ENCODE data around the gene TMEM61.
"Not testable (repeated sequence)": the region's sequence is repeated elsewhere in the genome, so short reads cannot be mapped to it uniquely, and the experiment has no call there.

Gene TMEM61

DNA sequence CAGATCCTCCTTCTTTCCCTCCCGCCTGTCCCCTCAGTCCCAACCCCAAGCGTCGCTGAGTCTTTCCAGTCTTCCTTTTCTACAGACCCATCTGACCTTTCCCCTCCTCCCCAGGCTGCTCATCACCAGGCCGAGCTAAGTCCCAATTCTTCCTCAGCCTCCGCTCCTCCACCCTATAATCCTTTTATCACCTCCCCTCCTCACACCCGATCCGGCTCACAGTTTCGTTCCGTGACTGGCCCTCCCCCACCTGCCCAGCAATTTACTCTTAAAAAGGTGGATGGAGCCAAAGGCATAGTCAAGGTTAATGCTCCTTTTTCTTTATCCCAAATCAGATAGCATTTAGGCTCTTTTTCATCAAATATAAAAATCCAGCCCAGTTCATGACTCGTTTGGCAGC, 43.7 kb downstream of the TMEM61 start:
- not testable (repeated sequence) for H3K4me3 Mint-ChIP-seq; H3K27me3 Mint-ChIP-seq; H3K27ac Mint-ChIP-seq; H3K36me3 Mint-ChIP-seq (ENCODE audit: low read depth); H3K9me3 Mint-ChIP-seq; H3K4me1 Mint-ChIP-seq (ENCODE audit: low read depth)

DNA sequence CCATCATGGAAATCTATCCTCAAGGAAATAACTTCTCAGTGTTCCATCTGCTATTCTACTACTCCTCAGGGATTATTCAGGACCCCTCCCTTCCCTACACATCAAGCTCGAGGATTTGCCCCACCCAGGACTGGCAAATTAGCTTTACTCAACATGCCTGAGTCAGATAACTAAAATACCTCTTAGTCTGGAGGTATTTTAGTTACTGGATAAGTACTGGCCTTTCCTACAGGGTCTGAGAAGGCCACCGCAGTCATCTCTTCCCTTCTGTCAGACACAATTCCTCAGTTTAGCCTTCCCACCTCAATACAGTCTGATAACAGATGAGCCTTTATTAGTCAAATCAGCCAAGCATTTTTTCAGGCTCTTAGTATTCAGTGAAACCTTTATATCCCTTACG, 46.3 kb downstream of the TMEM61 start:
- H3K36me3 Mint-ChIP-seq (ENCODE audit: low read depth); H3K27me3 Mint-ChIP-seq; H3K4me1 Mint-ChIP-seq (ENCODE audit: low read depth); H3K4me3 Mint-ChIP-seq; H3K27ac Mint-ChIP-seq; H3K9me3 Mint-ChIP-seq: not testable (repeated sequence)

DNA sequence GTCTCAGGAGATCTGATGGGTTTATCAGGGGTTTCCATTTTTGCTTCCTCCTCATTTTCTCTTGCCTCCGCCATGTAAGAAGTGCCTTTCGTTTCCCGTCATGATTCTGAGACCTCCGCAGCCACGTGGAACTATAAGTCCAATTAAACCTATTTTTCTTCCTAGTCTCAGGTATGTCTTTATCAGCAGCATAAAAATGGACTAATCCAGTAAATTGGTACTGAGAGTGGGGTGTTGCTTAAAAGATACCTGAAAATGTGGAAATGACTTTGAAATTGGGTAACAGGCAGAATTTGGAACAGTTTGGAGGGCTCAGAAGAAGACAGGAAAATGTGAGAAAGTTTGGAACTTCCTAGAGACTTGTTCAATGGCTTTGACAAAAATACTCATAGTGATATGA, 50.7 kb downstream of the TMEM61 start:
- H3K9me3 Mint-ChIP-seq; H3K36me3 Mint-ChIP-seq (ENCODE audit: low read depth); H3K4me1 Mint-ChIP-seq (ENCODE audit: low read depth); H3K27ac Mint-ChIP-seq; H3K4me3 Mint-ChIP-seq: not testable (repeated sequence)
- peaks cover 29% of the 10 kb centered on the region for H3K27me3 Mint-ChIP-seq

DNA sequence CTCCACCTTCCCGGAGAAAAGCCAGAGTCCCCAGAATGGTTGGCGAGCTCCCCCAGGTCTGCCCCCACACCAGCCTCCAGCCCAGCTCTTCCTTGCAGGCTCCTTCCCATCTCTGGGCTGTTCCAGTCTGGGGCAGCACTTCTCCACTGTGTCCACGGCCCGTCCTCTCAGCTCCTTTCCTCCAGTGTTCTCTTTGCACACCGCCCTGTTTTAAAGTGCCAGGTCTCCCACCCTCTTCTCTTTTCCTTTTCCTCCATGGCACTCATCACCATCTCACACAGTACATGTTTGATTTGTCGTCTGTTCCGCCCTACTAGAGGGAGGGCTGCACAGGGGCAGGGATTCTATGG, 52.8 kb downstream of the TMEM61 start:
- Mint-ChIP-seq H3K4me3 (no peak overlapping the region), H3K27ac (no peak overlapping the region), H3K9me3 (no peaks in the 10 kb centered on the region), H3K27me3 (peaks cover 49% of the 10 kb centered on the region), H3K36me3 (ENCODE audit: low read depth) (no peaks in the 10 kb centered on the region), H3K4me1 (ENCODE audit: low read depth) (no peaks in the 10 kb centered on the region)

DNA sequence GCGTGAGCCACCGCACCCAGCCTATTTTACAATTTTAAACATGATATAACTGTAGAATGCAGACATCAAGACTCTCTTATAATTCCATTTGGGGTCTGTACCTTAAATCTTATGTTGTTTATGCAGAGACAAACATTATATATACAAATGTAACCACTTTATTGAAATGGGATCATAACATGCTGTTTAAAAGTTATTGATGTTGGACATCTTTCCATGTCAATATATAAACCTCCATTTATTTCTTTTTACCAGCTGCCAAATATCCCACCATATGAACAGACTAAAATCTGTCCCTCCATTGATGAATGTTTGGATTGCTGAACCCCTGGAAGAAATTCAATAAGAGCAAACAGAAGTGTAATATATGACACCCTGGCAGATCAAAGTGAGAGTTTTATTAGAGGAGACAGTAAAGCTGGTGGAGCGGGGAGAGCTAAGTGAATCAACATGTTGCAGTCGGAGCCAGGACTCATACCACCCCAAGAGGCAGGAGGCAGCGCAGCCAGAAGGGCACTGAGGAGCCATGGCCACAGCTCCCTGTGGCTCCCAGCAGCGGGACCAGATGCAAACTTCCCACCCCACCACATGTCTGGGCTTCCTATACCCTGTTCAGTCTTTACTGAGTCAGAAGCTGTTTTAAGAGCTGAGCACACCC, 54.2 kb downstream of the TMEM61 start:
- no peak overlapping the region for H3K4me3 Mint-ChIP-seq
- H3K36me3 Mint-ChIP-seq (ENCODE audit: low read depth) = no peaks in the 10 kb centered on the region
- H3K27me3 Mint-ChIP-seq = peaks cover 62% of the 10 kb centered on the region
- H3K27ac Mint-ChIP-seq = no peak overlapping the region
- H3K9me3 Mint-ChIP-seq = no peaks in the 10 kb centered on the region
- H3K4me1 Mint-ChIP-seq (ENCODE audit: low read depth) = no peaks in the 10 kb centered on the region

DNA sequence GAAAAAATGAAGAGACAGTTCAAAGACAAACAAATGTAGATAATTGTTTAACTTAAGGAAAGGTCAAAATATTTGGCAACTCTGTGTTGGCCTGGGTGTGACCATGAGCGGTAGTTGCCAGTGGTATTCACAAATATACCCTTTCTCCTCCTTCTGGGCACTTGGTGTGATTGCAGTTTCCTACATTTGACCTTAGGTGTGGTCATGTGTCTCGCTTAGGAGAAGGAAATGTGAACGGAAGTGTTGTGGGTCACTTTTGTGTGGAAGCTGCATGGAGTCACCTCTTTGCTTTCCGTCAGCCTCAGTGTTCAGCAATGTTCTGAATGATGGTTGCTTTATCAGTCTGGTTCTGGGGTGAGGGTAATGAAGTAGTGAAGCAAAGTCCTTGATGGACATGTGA, 55.5 kb downstream of the TMEM61 start:
- Mint-ChIP-seq H3K4me1 (ENCODE audit: low read depth) (no peaks in the 10 kb centered on the region), H3K4me3 (no peak overlapping the region), H3K36me3 (ENCODE audit: low read depth) (no peaks in the 10 kb centered on the region), H3K27ac (no peak overlapping the region), H3K9me3 (no peaks in the 10 kb centered on the region), H3K27me3 (peaks cover 72% of the 10 kb centered on the region)

DNA sequence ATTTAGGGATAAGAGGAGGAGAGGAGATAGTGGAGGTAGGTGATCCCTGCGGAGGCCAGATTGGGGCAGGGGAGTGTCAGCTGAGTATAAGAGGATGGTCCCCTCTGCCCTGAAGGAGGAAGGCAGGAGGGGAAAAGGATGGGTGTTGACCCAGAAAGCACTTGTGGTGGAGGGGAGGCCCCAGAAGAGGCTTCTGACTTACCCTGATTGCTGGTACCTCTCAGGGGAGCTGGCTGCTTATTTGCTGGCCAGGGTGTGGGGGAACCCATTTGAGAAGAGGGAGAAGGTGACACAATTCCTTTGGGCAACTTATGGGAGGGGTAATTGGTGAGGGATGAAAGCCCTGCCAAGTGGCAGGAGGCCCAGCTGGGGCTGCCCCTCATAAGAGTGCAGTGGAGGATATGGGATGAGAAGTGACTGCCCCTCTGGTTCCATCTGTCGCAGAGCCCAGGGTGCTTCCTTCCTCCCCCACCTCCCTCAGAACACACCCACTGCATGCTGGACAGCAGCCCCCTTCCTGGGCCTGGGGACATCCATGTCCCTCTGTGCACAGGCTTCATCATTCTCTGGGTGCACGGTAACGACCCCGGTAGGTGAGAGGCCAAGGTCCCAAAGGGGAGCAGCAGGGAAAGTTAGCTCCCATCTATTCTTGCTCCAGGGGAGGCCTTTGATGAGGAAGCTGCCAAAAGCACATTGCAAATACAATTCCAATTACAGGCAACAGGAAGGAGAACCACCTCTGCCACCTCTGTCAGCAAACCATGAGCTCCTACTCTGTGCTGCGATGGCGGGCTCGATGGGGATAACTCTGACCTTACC, 57.5 kb downstream of the TMEM61 start:
- Mint-ChIP-seq H3K4me1 (ENCODE audit: low read depth) (no peaks in the 10 kb centered on the region), H3K27ac (no peak overlapping the region), H3K9me3 (no peaks in the 10 kb centered on the region), H3K36me3 (ENCODE audit: low read depth) (no peaks in the 10 kb centered on the region), H3K4me3 (no peak overlapping the region), H3K27me3 (peaks cover 83% of the 10 kb centered on the region)

DNA sequence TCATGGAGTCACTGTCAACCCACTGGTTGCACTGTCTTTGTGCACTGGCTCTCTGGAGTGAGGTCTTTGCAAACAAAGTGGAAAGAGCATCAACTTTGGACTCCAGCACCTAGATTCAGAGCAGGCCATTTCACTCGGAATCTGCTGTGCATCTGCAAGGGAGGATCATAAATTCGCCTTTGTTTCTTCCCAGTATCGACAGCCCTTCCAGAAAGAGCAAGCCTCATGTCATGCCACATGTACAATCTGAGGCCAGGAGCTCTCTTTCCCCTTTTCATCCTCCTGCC, 58.1 kb downstream of the TMEM61 start:
- Mint-ChIP-seq H3K27ac (no peak overlapping the region), H3K4me1 (ENCODE audit: low read depth) (no peaks in the 10 kb centered on the region), H3K9me3 (no peaks in the 10 kb centered on the region), H3K4me3 (no peak overlapping the region), H3K27me3 (peaks cover 78% of the 10 kb centered on the region), H3K36me3 (ENCODE audit: low read depth) (no peaks in the 10 kb centered on the region)

DNA sequence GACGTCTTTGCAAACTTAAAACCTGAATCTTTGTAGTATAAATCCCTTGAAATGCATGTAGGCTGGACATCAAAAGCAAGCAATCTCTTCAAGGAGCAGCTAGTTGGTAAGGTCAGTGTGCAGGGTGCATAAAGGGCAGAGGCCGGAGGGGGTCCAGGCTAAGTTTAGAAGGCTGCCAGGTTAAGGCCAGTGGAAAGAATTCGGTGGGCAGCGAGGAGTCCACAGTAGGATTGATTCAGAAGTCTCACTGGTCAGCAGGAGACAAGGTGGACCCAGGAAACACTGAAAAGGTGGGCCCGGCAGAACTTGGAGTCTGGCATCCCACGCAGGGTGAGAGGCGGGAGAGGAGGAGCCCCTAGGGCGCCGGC, 58.5 kb downstream of the TMEM61 start:
- H3K27ac Mint-ChIP-seq = no peak overlapping the region
- H3K27me3 Mint-ChIP-seq = peaks cover 75% of the 10 kb centered on the region
- no peaks in the 10 kb centered on the region for H3K36me3 Mint-ChIP-seq (ENCODE audit: low read depth)
- no peaks in the 10 kb centered on the region for H3K4me1 Mint-ChIP-seq (ENCODE audit: low read depth)
- H3K9me3 Mint-ChIP-seq = no peaks in the 10 kb centered on the region
- H3K4me3 Mint-ChIP-seq = no peak overlapping the region

DNA sequence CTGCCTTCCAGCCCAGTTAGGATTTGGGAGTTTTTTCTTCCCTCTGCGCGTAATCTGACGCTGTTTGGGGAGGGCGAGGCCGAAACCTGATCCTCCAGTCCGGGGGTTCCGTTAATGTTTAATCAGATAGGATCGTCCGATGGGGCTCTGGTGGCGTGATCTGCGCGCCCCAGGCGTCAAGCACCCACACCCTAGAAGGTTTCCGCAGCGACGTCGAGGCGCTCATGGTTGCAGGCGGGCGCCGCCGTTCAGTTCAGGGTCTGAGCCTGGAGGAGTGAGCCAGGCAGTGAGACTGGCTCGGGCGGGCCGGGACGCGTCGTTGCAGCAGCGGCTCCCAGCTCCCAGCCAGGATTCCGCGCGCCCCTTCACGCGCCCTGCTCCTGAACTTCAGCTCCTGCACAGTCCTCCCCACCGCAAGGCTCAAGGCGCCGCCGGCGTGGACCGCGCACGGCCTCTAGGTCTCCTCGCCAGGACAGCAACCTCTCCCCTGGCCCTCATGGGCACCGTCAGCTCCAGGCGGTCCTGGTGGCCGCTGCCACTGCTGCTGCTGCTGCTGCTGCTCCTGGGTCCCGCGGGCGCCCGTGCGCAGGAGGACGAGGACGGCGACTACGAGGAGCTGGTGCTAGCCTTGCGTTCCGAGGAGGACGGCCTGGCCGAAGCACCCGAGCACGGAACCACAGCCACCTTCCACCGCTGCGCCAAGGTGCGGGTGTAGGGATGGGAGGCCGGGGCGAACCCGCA, 59.1 kb downstream of the TMEM61 start, which contains the start of gene PCSK9:
PCSK9 (plus strand) TSS at position 207 of the 741 bp plus-strand sequence; CDS start at position 497, 290 bp downstream.
- Mint-ChIP-seq H3K4me3 (no peak within 1 kb of the TSS), H3K27me3 (peaks cover 71% of the 10 kb centered on the region), H3K27ac (no peak within 1 kb of the TSS), H3K9me3 (no peaks in the 10 kb centered on the region), H3K4me1 (ENCODE audit: low read depth) (no peaks in the 10 kb centered on the region), H3K36me3 (ENCODE audit: low read depth) (no peaks in the 10 kb centered on the region)

DNA sequence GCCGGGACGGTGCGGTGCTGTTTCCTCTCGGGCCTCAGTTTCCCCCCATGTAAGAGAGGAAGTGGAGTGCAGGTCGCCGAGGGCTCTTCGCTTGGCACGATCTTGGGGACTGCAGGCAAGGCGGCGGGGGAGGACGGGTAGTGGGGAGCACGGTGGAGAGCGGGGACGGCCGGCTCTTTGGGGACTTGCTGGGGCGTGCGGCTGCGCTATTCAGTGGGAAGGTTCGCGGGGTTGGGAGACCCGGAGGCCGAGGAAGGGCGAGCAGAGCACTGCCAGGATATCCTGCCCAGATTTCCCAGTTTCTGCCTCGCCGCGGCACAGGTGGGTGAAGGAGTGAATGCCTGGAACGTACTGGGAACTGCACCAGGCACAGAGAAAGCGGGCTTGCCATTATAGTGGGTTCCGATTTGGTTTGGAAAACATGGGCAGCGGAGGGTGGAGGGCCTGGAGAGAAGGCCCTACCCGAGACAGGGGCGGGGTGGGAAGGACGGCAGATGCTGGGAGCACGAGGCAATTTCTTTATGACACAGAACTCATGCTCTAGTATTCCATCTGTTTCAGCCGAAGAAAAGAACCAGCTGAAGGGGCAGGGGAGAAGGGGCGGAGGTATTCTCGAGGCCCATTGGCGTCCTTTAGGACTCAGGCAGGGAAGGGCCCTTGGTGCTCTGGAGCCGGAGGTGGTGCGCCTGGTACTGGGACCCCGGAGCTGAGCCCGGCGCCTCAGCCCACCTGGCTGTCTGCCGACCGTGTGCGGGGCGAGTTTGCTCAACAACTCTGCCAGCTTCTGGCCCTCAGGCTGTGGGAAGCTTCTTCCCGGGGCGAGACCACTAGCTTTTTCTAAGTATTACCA, 59.9 kb downstream of the TMEM61 start:
- Mint-ChIP-seq H3K9me3 (no peaks in the 10 kb centered on the region), H3K27me3 (peaks cover 66% of the 10 kb centered on the region), H3K36me3 (ENCODE audit: low read depth) (no peaks in the 10 kb centered on the region), H3K27ac (no peak overlapping the region), H3K4me3 (no peak overlapping the region), H3K4me1 (ENCODE audit: low read depth) (no peaks in the 10 kb centered on the region)

DNA sequence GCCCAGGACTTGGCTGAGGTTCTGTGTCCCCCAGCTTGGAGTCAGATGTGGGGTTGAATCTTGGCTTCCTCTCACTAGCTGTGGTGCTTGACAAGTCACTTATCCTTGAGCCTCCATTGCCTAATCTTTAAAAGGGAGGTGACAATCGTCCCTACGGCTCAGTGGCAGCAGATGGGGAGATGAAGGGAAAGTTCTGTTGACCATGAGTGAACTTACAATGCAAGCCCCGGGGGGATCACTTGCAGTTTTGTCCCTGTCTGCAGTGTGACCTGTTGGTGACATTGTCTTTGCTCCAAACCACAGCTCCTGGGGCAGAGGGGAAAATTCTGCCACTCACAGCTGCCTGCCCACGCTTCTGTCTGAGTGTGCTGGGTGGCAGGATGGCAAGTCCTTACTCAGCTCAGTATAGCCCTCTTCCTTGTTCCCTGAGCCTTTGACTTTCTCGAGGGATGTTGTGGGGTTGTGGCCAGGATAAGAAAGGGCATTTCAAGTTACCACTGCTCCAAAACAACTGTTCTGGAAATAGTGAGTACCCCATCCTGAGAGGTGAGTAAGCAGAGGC, 60.6 kb downstream of the TMEM61 start:
- Mint-ChIP-seq H3K9me3 (no peaks in the 10 kb centered on the region), H3K4me1 (ENCODE audit: low read depth) (no peaks in the 10 kb centered on the region), H3K4me3 (no peak overlapping the region), H3K27ac (no peak overlapping the region), H3K27me3 (peaks cover 59% of the 10 kb centered on the region), H3K36me3 (ENCODE audit: low read depth) (no peaks in the 10 kb centered on the region)

DNA sequence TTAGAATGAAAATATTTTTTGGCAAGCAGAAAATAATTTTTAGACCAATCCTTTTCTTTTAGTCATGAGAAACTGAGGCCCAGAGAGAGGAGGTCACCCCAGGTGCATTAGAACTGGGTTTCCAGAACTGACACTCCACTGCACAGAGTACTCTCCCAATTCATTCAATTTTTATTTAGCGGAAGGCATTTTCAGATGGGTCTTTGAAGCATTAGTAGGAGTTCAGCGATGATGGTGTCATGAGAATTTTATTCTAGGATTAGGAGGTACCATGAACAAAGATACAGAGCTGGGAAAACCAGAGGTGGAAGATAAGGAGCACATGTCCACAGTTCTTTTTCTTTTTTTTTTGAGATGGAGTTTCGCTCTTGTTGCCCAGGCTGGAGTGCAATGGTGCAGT, 61.2 kb downstream of the TMEM61 start:
- no peak overlapping the region for H3K27ac Mint-ChIP-seq
- H3K4me1 Mint-ChIP-seq (ENCODE audit: low read depth) = no peaks in the 10 kb centered on the region
- H3K36me3 Mint-ChIP-seq (ENCODE audit: low read depth) = no peaks in the 10 kb centered on the region
- no peaks in the 10 kb centered on the region for H3K9me3 Mint-ChIP-seq
- peaks cover 54% of the 10 kb centered on the region for H3K27me3 Mint-ChIP-seq
- no peak overlapping the region for H3K4me3 Mint-ChIP-seq
